Fibroblast of lung (primary cell): Measurements from ENCODE around the gene CCDC85C. TPM values are rescaled to one million over a fixed set of nuclear protein-coding genes. Genes with fewer than 3 reads are reported as not detected.

Source experiments
- DNase-seq, 2 donors: peaks; one replicate each; pipeline versions ENCODE4 v3.0.0 to v3.0.0-alpha.2; 2010; ENCODE audit warnings: low read depth in 2 of 2
- H2AFZ ChIP-seq: 2 replicates; pipeline ENCODE4 v1.5.1; 2012; ENCODE audit warnings: low read length, control low read depth, inconsistent platforms
- H3K27ac ChIP-seq: 2 replicates; pipeline ENCODE4 v1.5.1; 2011; ENCODE audit warnings: low read length, control low read depth; ENCODE audit not compliant: insufficient read depth
- H3K27me3 ChIP-seq: 2 replicates; pipeline ENCODE4 v1.5.1; 2011; ENCODE audit warnings: mild to moderate bottlenecking, low read length; ENCODE audit not compliant: control insufficient read depth, insufficient read depth
- H3K36me3 ChIP-seq: 2 replicates; pipeline ENCODE4 v1.5.1; 2011; ENCODE audit warnings: low read length; ENCODE audit not compliant: control insufficient read depth, insufficient read depth
- H3K4me1 ChIP-seq: 2 replicates; pipeline ENCODE4 v1.5.1; 2011; ENCODE audit warnings: low read length; ENCODE audit not compliant: control insufficient read depth, insufficient read depth; ENCODE audit errors: extremely low read depth
- H3K4me2 ChIP-seq: 2 replicates; pipeline ENCODE4 v1.5.1; 2011; ENCODE audit warnings: low read length, control low read depth; ENCODE audit not compliant: insufficient read depth; ENCODE audit errors: extremely low read depth
- H3K4me3 ChIP-seq, 4 experiments: fragments of 200-600 bp in 1 of 4; sonication (generic) in 1 of 4; replicated peaks in 1 of 4; 2 replicates each; pipeline ENCODE4 v1.5.1; 2011 to 2016; ENCODE audit warnings: low read length in 4 of 4, low read depth in 3 of 4, mild to moderate bottlenecking in 3 of 4, control low read depth in 2 of 4, inconsistent platforms in 1 of 4, mixed read lengths in 1 of 4; ENCODE audit not compliant: insufficient read depth in 1 of 4; ENCODE audit errors: control extremely low read depth in 1 of 4
- H3K79me2 ChIP-seq: 2 replicates; pipeline ENCODE4 v1.5.1; 2012; ENCODE audit warnings: mild to moderate bottlenecking, low read length, inconsistent platforms; ENCODE audit not compliant: control insufficient read depth, insufficient read depth
- H3K9ac ChIP-seq: 2 replicates; pipeline ENCODE4 v1.5.1; 2011; ENCODE audit warnings: mild to moderate bottlenecking, low read length, control low read depth; ENCODE audit not compliant: insufficient read depth
- H3K9me3 ChIP-seq: 2 replicates; pipeline ENCODE4 v1.5.1; 2012; ENCODE audit warnings: low read depth, low read length; ENCODE audit not compliant: control insufficient read depth, insufficient read depth
- H4K20me1 ChIP-seq: 2 replicates; pipeline ENCODE4 v1.5.1; 2011; ENCODE audit warnings: low read length; ENCODE audit not compliant: control insufficient read depth, insufficient read depth; ENCODE audit errors: extremely low read depth
- EZH2 ChIP-seq: IDR thresholded peaks from 2 replicates; pipeline ENCODE4 v1.5.1; 2012; ENCODE audit warnings: low read length, control low read depth, mild to moderate bottlenecking; ENCODE audit errors: missing control alignments
- polyA plus RNA-seq, 2 donors: library from polyadenylated mRNA; depleted of rRNA in 1 of 2; stranded (reverse) in 1 of 2; unstranded in 1 of 2; fragments of >200 nt; gene quantifications; 2 replicates each; pipeline ENCODE4 v1.2.1, GENCODE V29; 2011 to 2012; ENCODE audit warnings: missing spikeins in 1 of 2
- total RNA-seq: library from RNA; depleted of rRNA; stranded (reverse); fragments of >200 nt; gene quantifications from 2 replicates; pipeline ENCODE4 v1.2.1, GENCODE V29; 2014
- TF ChIP-seq, protein P1 (sequence below), 2 donors: IDR thresholded peaks in 1 of 2; conservative IDR thresholded peaks in 1 of 2; 1 replicate in 1 of 2; 2 replicates in 1 of 2; pipeline ENCODE4 v1.5.1; 2011 to 2012; ENCODE audit warnings: low read length in 2 of 2, control low read depth in 1 of 2, inconsistent platforms in 1 of 2, low read depth in 1 of 2, mild to moderate bottlenecking in 1 of 2

CCDC85C gene
- total and polyA plus RNA-seq, 2 donors (not counting 1 experiment from before 2014, with no cell fraction given), result 4.6 to 9.6 TPM

DNA sequence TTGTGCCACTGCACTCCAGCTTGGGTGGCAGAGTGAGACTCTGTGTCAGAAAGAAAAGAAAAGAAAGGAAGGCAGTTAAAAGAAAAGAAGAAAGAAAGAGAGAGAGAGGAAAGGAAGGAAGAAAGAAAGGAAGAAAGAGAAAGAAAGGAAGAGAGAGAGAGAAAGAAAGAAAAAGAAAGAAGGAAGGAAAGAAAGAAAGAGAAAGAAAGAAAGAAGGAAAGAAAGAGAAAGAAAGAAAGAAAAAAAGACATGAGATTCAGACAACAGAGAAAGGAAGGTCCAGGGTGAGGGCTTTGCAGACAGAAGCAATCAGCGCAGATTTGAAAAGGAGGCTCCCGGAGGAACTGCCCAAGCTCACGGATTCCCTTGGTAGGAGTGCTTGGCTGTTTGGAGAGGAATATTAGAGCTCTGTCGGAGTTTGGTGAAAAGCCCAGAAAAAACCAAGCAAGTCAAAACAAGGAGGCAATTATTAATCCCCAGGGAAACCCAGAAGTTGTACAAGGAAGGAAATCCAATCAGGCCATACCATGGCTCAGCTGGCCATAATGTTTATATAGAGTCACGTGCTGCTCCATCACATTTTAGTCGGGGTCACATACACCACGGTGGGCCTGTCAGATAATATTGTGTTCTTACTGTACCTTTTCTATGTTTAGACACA, 11.6 kb upstream of the CCDC85C start:
- no peak overlapping the region for H3K4me2 ChIP-seq

DNA sequence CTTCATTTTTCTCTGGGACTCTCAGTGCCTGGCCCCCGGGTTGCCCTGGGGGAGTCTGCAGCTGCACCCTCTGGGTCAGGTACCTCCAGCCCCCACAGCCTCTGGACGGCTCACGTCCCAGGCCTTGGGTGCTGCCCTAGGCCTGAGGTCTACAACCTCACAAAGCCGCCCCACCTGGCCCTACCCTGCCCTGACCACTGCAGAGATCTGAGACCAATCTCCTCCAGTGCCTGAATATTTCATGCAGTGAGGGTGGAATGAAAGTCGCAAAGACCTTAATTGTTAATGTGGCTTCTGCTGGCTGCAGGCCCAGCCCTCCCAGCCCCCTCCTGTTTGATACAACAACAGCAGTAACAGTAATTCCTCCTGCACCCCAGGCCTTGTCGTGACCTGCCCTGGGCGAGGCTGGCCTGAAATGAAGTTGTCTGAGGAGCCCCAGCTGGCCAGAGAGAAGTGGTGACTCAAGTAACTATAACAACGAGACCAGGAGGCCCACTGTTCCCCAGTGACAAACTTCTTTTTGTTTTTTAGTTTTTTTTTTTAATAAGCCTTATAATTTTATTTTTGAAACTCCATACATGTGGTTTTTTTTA, 8.8 kb upstream of the CCDC85C start:
- no peak overlapping the region for H2AFZ ChIP-seq
- H3K27me3 ChIP-seq, result no peaks in the 10 kb centered on the region
- no peak overlapping the region for H3K4me2 ChIP-seq

More for the DNA sequence above, 11.6 kb upstream of the CCDC85C start:
- H3K27me3 ChIP-seq, result no peaks in the 10 kb centered on the region
- peaks cover 6% of the 10 kb centered on the region for H3K4me1 ChIP-seq
- H3K79me2 ChIP-seq, result no peaks in the 10 kb centered on the region
- TF ChIP-seq, protein P1, sequence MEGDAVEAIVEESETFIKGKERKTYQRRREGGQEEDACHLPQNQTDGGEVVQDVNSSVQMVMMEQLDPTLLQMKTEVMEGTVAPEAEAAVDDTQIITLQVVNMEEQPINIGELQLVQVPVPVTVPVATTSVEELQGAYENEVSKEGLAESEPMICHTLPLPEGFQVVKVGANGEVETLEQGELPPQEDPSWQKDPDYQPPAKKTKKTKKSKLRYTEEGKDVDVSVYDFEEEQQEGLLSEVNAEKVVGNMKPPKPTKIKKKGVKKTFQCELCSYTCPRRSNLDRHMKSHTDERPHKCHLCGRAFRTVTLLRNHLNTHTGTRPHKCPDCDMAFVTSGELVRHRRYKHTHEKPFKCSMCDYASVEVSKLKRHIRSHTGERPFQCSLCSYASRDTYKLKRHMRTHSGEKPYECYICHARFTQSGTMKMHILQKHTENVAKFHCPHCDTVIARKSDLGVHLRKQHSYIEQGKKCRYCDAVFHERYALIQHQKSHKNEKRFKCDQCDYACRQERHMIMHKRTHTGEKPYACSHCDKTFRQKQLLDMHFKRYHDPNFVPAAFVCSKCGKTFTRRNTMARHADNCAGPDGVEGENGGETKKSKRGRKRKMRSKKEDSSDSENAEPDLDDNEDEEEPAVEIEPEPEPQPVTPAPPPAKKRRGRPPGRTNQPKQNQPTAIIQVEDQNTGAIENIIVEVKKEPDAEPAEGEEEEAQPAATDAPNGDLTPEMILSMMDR (conservative IDR thresholded peaks at IDR 0.05 in 1 of 2, IDR thresholded peaks at IDR 0.05 in 1 of 2; ENCODE audit: low read depth in 1 of 2, low read length in 2 of 2), result no peak
- no peak for TF ChIP-seq EZH2
- no peaks in the 10 kb centered on the region for H3K9me3 ChIP-seq
- no peak overlapping the region for H3K9ac ChIP-seq
- no peak overlapping the region for H3K27ac ChIP-seq
- H4K20me1 ChIP-seq, result no peaks in the 10 kb centered on the region
- H2AFZ ChIP-seq, result no peak overlapping the region
- peak in 1 of 2 donors; percentile 68 for DNase-seq
- H3K36me3 ChIP-seq, result no peaks in the 10 kb centered on the region
- no peak overlapping the region for H3K4me3 ChIP-seq

DNA sequence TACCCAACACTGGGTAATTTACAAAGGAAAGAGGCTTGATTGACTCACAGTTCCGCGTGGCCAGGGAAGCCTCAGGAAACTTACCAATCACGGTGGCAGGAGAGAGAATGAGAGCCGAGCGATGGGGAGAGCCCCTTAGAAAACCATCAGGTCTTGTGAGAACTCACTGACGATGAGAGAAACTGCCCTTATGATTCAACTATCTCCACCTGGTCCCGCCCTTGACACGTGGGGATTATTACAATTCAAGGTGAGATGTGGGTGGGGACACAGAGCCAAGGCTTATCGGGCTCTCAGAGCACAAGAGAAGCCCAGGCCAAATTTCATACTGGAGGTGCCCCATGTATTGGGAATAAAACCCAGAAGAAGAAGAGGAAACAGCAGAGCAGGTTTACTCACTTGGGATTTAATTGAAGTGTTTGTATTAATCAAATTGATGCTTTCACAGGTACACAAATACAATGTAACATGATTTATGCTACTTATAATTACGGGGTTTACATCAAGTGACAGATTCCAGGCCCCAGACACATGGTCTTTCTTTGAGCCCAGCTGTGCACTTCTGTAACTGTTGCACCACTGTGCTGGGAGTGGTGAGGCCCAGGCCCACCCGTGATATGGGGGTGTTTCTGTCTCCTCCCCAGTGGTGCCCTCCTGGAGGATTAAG, 8.2 kb upstream of the CCDC85C start:
- H3K9ac ChIP-seq, result no peak overlapping the region
- H3K4me3 ChIP-seq, result no peak overlapping the region
- no peaks in the 10 kb centered on the region for H4K20me1 ChIP-seq
- no peaks in the 10 kb centered on the region for H3K9me3 ChIP-seq
- H3K27me3 ChIP-seq, result no peaks in the 10 kb centered on the region
- no peak overlapping the region for H2AFZ ChIP-seq
- DNase-seq, result no peak
- no peak overlapping the region for H3K27ac ChIP-seq
- no peaks in the 10 kb centered on the region for H3K79me2 ChIP-seq
- no peak overlapping the region for H3K4me2 ChIP-seq
- no peaks in the 10 kb centered on the region for H3K36me3 ChIP-seq
- peaks cover 2% of the 10 kb centered on the region for H3K4me1 ChIP-seq
- TF ChIP-seq EZH2, result no peak
- TF ChIP-seq, protein P1 (conservative IDR thresholded peaks at IDR 0.05 in 1 of 2, IDR thresholded peaks at IDR 0.05 in 1 of 2; ENCODE audit: low read depth in 1 of 2, low read length in 2 of 2), result no peak

More for the DNA sequence above, 8.8 kb upstream of the CCDC85C start:
- Histone ChIP-seq H3K27ac (no peak overlapping the region), H3K36me3 (no peaks in the 10 kb centered on the region), H3K4me1 (peaks cover 2% of the 10 kb centered on the region), H4K20me1 (no peaks in the 10 kb centered on the region), H3K9ac (no peak overlapping the region), H3K4me3 (no peak overlapping the region), H3K9me3 (no peaks in the 10 kb centered on the region), H3K79me2 (no peaks in the 10 kb centered on the region)
- no peak for TF ChIP-seq EZH2
- TF ChIP-seq, protein P1 (conservative IDR thresholded peaks at IDR 0.05 in 1 of 2, IDR thresholded peaks at IDR 0.05 in 1 of 2; ENCODE audit: low read depth in 1 of 2, low read length in 2 of 2), result no peak
- DNase-seq, result peak; percentile 64 to 81
